ENCODE data around the gene CDH4. TPM values are rescaled to one million over a fixed set of nuclear protein-coding genes. Genes with fewer than 3 reads are reported as not detected.

The CDH4 gene
- total RNA-seq, 1 donor from 2014 or later: 2.9 TPM

DNA sequence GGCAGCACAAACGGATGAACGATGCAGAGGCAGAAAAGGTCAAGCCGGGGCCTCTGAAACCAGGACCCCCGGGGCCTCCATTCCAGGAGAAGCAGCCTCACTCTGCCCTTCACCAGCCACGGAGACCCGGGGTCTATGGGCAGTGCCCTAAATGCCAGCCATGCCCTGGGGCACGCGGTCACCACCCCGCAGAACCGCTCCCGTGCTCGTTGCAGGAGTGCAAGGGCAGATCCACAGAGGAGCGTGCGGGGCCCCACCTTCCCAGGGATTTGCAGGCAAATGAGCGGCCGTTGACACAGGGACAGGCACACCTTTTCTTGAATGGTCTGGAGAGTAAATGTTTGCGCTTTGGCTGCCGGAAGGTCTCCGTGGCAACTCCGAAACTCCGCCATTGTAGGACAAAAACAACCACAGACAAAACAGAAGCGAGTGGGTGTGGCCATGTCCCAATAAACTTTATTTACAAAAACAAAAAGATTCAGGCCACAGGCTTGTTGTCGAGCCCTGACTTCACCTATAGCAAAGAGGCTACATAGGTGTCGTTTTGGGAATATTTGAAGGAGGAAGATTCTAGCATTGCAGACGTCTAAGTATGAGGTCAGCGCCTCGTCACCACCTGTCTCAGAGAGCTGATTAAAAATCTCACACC, 650.3 kb downstream of the CDH4 start:
- Histone ChIP-seq H3K9ac (no peak overlapping the region), H3F3A (ENCODE audit: low read depth) (no peaks in the 10 kb centered on the region), H3K79me2 (ENCODE audit: low read depth) (no peaks in the 10 kb centered on the region), H3K4me3 (no peak overlapping the region), H3K27ac (no peak overlapping the region), H3K9me3 (ENCODE audit: low read depth) (no peaks in the 10 kb centered on the region), H3K4me2 (no peak overlapping the region), H3K36me3 (no peaks in the 10 kb centered on the region), H3K27me3 (no peaks in the 10 kb centered on the region), H3K4me1 (peaks cover 3% of the 10 kb centered on the region), H4K20me1 (ENCODE audit: low read depth) (no peaks in the 10 kb centered on the region), H2AFZ (replicated peaks) (no peak overlapping the region)
- TF ChIP-seq EZH2 (IDR thresholded peaks at IDR 0.05) (no peak), EZH2phosphoT487 (IDR thresholded peaks at IDR 0.05) (no peak)
- TF ChIP-seq, protein P1, sequence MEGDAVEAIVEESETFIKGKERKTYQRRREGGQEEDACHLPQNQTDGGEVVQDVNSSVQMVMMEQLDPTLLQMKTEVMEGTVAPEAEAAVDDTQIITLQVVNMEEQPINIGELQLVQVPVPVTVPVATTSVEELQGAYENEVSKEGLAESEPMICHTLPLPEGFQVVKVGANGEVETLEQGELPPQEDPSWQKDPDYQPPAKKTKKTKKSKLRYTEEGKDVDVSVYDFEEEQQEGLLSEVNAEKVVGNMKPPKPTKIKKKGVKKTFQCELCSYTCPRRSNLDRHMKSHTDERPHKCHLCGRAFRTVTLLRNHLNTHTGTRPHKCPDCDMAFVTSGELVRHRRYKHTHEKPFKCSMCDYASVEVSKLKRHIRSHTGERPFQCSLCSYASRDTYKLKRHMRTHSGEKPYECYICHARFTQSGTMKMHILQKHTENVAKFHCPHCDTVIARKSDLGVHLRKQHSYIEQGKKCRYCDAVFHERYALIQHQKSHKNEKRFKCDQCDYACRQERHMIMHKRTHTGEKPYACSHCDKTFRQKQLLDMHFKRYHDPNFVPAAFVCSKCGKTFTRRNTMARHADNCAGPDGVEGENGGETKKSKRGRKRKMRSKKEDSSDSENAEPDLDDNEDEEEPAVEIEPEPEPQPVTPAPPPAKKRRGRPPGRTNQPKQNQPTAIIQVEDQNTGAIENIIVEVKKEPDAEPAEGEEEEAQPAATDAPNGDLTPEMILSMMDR (IDR thresholded peaks at IDR 0.05): no peak
- Mint-ChIP-seq H3K4me3 (no peak overlapping the region), H3K27ac (peak overlapping the region; percentile 4), H3K36me3 (no peaks in the 10 kb centered on the region), H3K4me1 (peaks cover 11% of the 10 kb centered on the region), H3K27me3 (ENCODE audit: insufficient read depth, low read depth) (peaks cover 2% of the 10 kb centered on the region), H3K9me3 (no peaks in the 10 kb centered on the region)
- DNase-seq (ENCODE audit: low spot score): no peak

DNA sequence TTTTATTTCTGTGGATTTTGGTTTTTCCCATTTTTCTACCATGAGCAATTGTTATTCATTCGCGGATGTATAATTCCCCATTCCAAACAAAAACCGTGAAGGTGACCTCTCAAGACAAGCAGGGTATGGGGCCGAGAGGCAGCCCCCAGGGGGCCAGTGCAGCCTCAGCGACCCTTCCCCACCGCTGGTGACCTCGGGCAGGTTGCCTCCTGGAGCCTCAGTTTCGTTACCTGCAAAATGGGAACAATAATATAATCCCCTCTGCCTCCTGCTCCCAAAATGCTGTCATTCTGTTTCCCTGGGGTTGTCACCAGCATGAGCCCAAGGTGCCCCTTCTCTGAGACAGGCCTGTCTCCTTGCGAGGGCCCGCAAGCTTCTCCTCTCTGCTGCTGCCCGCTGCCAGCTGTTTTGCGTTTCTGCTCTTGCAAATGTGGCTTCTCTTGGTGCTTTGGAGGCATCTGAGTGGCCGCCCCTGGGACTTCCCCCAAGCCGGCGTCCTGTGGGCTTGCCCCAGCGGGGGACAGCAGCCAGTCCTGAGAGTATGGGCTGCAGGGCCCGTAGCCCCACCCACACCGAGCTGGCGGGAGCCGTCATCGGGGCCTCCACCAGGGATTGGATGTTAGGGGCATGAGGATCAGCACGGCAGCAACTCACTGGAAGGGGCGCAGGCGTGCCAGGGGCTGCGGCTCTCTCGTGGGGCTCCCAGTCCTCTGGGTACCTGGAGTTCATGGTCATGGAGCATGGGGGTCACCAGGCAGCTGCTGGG, 651.7 kb downstream of the CDH4 start:
- Histone ChIP-seq H3K27me3 (no peaks in the 10 kb centered on the region), H3K79me2 (ENCODE audit: low read depth) (no peaks in the 10 kb centered on the region), H3K9me3 (ENCODE audit: low read depth) (no peaks in the 10 kb centered on the region), H3K9ac (no peak overlapping the region), H3K4me2 (no peak overlapping the region), H3K27ac (no peak overlapping the region), H3K4me1 (peaks cover 13% of the 10 kb centered on the region), H2AFZ (replicated peaks) (no peak overlapping the region), H3F3A (ENCODE audit: low read depth) (no peaks in the 10 kb centered on the region), H4K20me1 (ENCODE audit: low read depth) (no peaks in the 10 kb centered on the region), H3K36me3 (no peaks in the 10 kb centered on the region), H3K4me3 (no peak overlapping the region)
- H3K27me3 Mint-ChIP-seq (ENCODE audit: insufficient read depth, low read depth): peaks cover 2% of the 10 kb centered on the region
- H3K36me3 Mint-ChIP-seq: no peaks in the 10 kb centered on the region
- H3K4me3 Mint-ChIP-seq: no peak overlapping the region
- no peak overlapping the region for H3K27ac Mint-ChIP-seq
- no peak for DNase-seq (ENCODE audit: low spot score)
- H3K9me3 Mint-ChIP-seq: no peaks in the 10 kb centered on the region
- no peak for TF ChIP-seq EZH2 (IDR thresholded peaks at IDR 0.05)
- TF ChIP-seq, protein P1 (IDR thresholded peaks at IDR 0.05): no peak
- no peak for TF ChIP-seq EZH2phosphoT487 (IDR thresholded peaks at IDR 0.05)
- peaks cover 18% of the 10 kb centered on the region for H3K4me1 Mint-ChIP-seq

GRCh38 chr20:61904456-61904855, 652.4 kb downstream of the CDH4 start:
- Histone ChIP-seq H3K4me3 (no peak overlapping the region), H3K9me3 (ENCODE audit: low read depth) (no peaks in the 10 kb centered on the region), H2AFZ (replicated peaks) (no peak overlapping the region), H3K4me2 (no peak overlapping the region), H3K79me2 (ENCODE audit: low read depth) (no peaks in the 10 kb centered on the region), H3K27ac (no peak overlapping the region), H3K36me3 (no peaks in the 10 kb centered on the region), H3K27me3 (no peaks in the 10 kb centered on the region), H3K9ac (no peak overlapping the region), H3F3A (ENCODE audit: low read depth) (no peaks in the 10 kb centered on the region), H4K20me1 (ENCODE audit: low read depth) (no peaks in the 10 kb centered on the region), H3K4me1 (peaks cover 16% of the 10 kb centered on the region)
- DNase-seq (ENCODE audit: low spot score): no peak
- Mint-ChIP-seq H3K27ac (no peak overlapping the region), H3K4me3 (no peak overlapping the region), H3K4me1 (peaks cover 18% of the 10 kb centered on the region), H3K9me3 (no peaks in the 10 kb centered on the region), H3K27me3 (ENCODE audit: insufficient read depth, low read depth) (peaks cover 2% of the 10 kb centered on the region), H3K36me3 (no peaks in the 10 kb centered on the region)
- TF ChIP-seq EZH2 (IDR thresholded peaks at IDR 0.05): no peak
- TF ChIP-seq, protein P1 (IDR thresholded peaks at IDR 0.05): no peak
- TF ChIP-seq EZH2phosphoT487 (IDR thresholded peaks at IDR 0.05): no peak

Measured in neural progenitor cell (in vitro differentiated cells).